ENCODE data around the gene CSF3R. TPM values are rescaled to one million over a fixed set of nuclear protein-coding genes. Genes with fewer than 3 reads are reported as not detected.
"Not testable (repeated sequence)": the region's sequence is repeated elsewhere in the genome, so short reads cannot be mapped to it uniquely, and the experiment has no call there.

Gene CSF3R
- total RNA-seq, 1 experiment from 2014 or later = not detected

DNA sequence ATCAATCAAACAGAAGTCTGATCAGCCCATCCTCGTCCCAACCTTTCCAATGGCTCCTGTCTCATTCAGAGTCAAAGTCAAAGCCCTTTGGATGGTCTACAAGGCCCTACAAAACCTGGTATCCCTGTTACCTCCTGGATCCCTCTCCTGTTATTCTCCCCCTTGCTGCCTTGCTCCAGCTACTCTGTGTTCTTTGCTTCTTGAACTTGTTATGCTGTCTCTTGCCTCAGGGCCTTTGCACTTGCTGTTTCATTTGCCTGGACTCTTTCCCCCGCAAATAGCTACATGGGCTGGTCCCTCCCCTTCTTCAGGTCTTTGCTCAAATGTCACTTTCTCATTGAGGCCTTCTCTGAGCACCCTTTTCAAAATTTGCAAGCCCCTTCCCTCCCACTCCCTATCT is 1.4 kb upstream of the CSF3R start:
- DNase-seq (ENCODE audit: low spot score) = no peak

- no peak for DNase-seq (ENCODE audit: low spot score)
Measured at GRCh38 chr1:36481771-36482723, 666 bp downstream of the CSF3R start.

DNA sequence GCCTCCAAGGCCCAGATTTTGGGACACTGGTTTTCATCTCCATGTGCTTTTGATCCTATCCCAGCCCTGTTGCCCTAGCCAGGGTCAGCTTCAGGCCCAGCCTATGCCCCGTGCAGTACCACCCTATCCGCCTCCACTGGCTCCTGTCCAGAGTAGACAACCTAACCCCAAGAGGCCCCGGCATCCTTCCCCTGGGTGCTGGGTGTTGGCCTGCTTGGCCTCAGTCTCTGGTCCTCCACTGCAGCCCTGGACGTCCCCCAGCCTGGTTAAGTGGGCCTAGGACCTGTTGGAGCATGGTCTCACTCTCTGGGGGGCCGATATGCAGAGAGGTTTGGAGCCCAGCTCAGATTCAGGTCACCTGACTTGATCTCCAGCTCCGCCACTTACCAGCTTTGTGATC is 1.6 kb downstream of the CSF3R start:
- DNase-seq (ENCODE audit: low spot score) = no peak

GRCh38 chr1:36480161-36480560 is 2.6 kb downstream of the CSF3R start:
- DNase-seq (ENCODE audit: low spot score) = no peak

- no peak for DNase-seq (ENCODE audit: low spot score)
Measured at GRCh38 chr1:36479505-36480051, 3.1 kb downstream of the CSF3R start.

- not testable (repeated sequence) for DNase-seq (ENCODE audit: low spot score)
Measured at GRCh38 chr1:36477615-36478014, 5.1 kb downstream of the CSF3R start.

DNA sequence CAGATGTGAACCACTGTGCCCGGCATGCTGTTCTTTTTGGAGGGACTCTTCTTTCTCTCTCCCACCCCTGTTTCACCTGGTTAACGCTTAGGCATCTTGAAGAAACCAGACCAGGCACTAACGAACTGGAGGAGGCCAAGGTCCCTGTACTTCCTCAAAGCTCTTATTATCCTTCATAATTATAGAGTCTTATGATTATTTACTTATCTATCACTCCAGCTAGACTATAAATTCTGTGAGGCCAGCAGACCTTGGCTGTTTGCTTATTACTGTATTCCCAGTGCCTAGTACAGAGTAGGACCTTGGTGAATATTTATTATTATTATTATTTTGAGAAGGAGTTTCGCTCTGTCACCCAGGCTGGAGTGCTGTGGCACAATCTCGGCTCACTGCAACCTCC is 5.8 kb downstream of the CSF3R start:
- no peak for DNase-seq (ENCODE audit: low spot score)

GRCh38 chr1:36475910-36476604 is 6.7 kb downstream of the CSF3R start:
- no peak for DNase-seq (ENCODE audit: low spot score)

GRCh38 chr1:36475341-36475740 is 7.4 kb downstream of the CSF3R start:
- no peak for DNase-seq (ENCODE audit: low spot score)

GRCh38 chr1:36472656-36473055 is 10.1 kb downstream of the CSF3R start:
- DNase-seq (ENCODE audit: low spot score) = no peak

- no peak for DNase-seq (ENCODE audit: low spot score)
Measured at GRCh38 chr1:36471830-36472641, 10.7 kb downstream of the CSF3R start.

DNA sequence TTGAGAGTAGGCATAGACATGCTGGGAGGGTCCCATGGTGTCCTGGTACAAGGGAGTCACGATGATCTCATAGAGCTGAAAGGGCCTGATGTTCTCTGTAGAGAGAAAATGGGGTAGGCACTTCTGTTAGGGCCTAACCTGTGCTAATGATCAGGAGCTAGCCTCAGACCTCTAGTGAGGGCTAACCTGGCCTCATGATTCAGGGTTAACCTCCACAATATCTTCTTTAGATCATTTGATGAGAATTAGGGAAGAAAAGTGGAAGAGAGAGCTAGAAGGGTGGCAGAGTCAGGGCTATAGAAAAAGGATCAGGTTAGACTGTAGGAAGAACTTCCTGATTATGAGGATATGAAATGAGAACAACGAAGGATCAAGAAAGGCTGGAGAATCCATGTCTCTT is 13.6 kb downstream of the CSF3R start:
- DNase-seq (ENCODE audit: low spot score) = no peak

GRCh38 chr1:36467700-36468455 is 14.8 kb downstream of the CSF3R start:
- DNase-seq (ENCODE audit: low spot score) = no peak

GRCh38 chr1:36467027-36467410 is 15.7 kb downstream of the CSF3R start:
- DNase-seq (ENCODE audit: low spot score) = no peak

- DNase-seq (ENCODE audit: low spot score) = no peak
Measured at GRCh38 chr1:36466370-36467026, 16.2 kb downstream of the CSF3R start.

DNA sequence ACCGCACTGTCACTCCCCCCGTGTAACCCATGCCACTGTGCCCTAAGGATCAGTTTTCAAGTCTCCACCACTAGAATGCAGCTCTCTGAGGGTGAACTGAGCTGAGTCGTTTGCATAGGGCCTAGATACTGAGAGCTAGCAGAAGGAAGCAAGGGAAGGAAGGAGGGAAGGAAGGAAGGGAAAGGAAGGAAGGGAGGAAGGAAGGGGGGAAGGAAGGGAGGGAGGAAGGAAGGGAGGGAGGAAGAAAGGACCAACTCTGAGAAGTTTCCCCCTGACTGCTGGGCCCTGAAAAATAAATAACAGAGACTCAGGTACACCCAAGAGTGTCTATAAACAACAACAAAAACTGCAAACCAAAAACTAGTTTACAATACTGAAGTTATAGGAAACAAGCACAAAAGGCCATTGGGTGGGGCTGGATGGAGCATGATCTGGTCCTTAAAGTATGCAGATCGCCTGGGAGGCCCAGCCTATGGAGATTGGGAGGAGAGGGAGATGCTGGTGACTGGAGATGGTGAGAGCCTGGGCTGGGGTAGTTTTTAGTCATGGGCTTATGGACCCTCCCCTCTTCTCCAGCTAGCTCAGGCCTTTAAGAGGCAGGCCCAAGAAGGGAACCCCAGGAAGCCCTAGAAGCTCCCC is 16.9 kb downstream of the CSF3R start:
- no peak for DNase-seq (ENCODE audit: low spot score)

- DNase-seq (ENCODE audit: low spot score) = no peak
Measured at GRCh38 chr1:36464605-36465393, 17.9 kb downstream of the CSF3R start.

GRCh38 chr1:36463803-36464604 is 18.7 kb downstream of the CSF3R start, which contains the start of gene MRPS15:
Gene MRPS15 (minus strand): TSS chr1:36464384. CDS start chr1:36464275, 109 bp downstream.
- peak; percentile 86 for DNase-seq (ENCODE audit: low spot score)

Measured in A172 (cell line).